Measurements from ENCODE around the gene PC. TPM values are rescaled to one million over a fixed set of nuclear protein-coding genes. Genes with fewer than 3 reads are reported as not detected.

Gene PC
- polyA plus RNA-seq, 3 donors from 2014 or later, result 3.7 to 4.2 TPM; not detected in 1

DNA sequence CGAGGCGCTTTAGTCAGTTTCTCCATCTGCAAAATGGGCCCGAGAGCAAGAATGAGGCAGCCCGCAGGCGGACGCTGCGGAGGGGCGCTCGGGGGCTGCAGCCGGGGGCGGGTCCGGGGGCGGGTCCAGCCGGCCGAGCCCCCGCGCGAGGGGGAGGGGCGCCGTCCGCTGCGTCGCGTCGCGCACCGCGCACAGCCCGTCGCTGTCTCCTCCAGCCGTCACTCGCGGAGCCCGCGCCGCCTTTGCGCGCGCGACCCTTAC, 282 bp downstream of the PC start:
- peak overlapping the region; percentile 90 to 95 (median 91) for H3K4me3 Mint-ChIP-seq
- no peaks in the 10 kb centered on the region for H3K9me3 Mint-ChIP-seq
- peaks cover 7 to 12% (median 10%) of the 10 kb centered on the region in 3 donors for H3K27me3 Mint-ChIP-seq (ENCODE audit: low read depth in 3 of 3)
- peaks cover 16 to 19% of the 10 kb centered on the region in 2 donors for H3K4me1 Mint-ChIP-seq
- peak overlapping the region in 4 of 6 donors; percentile 84 to 92 (median 88) for H3K27ac Mint-ChIP-seq
- no peak for DNase-seq
- H3K36me3 Mint-ChIP-seq, result no peaks in the 10 kb centered on the region

DNA sequence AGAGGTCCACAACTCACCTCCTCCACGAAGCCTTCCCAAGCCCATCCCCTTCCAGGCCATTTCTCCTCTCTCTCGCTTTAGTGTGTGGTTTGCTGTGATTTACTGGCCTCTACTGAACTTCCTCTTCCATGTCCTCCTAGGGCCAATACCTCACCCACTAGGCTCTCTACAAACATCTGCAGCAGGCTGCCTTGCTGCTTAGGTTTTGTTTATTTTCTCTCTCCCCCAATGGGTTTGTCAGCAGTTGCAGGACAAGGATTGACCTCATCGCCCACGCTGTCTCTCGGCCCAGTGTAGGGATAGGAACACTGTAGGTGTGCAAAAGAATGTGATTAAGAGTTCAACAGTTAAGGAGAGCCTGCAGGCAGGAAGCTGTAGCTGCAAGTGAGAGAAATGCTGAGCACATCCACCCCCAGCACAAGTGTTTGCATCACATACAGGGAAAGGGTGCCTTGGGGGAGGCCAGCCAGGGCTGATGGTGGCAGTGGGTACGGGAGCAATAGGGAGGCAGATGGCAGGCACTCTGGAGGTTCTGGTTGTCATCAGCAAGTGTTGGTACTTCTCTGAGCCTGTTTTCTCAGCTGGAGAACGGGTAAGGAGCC, 1.4 kb downstream of the PC start:
- no peaks in the 10 kb centered on the region for H3K36me3 Mint-ChIP-seq
- H3K27me3 Mint-ChIP-seq (ENCODE audit: low read depth in 3 of 3), result peaks cover 7 to 12% (median 10%) of the 10 kb centered on the region in 3 donors
- peak overlapping the region; percentile 63 to 82 (median 74) for H3K4me3 Mint-ChIP-seq
- no peaks in the 10 kb centered on the region for H3K9me3 Mint-ChIP-seq
- DNase-seq, result no peak
- H3K4me1 Mint-ChIP-seq, result peaks cover 16 to 19% of the 10 kb centered on the region in 2 donors
- peak overlapping the region in 3 of 6 donors; percentile 4 to 58 (median 51) for H3K27ac Mint-ChIP-seq

DNA sequence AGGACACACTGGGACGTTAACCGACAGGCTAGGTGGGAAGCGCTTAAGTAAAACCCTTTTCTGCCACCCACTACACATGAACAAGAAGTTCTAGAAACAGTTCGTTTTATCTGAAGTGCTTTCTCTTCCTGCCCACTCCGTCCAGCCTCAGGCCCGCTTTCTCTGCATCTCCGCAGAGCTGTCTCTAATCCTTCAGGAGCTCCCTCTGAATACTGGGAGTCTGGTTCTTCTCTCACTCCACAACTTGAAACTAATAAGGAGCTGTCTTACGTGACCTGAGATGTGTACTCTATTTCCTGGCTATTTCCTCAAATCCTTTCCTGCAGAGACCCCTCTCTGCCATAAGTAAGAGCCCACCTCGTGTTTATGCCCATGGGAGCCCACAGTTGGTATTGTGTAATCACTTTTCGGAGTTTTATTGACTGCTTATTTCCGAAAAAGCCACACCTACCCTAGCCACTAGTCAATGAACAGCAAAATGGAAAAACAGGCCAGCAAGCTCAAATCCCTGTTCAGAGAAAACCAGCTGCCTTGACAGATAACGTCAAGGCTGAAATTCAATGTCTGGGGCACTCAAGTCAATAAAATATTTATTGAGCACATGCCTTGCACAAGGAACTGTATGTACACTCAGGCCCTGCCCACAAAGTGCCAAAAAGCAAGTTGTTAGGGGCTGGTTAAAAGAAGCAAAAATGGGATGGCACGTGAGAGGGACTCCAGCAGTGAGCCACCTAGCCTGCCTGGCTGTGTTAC, 4.9 kb downstream of the PC start:
- Mint-ChIP-seq H3K27ac (no peak overlapping the region), H3K27me3 (ENCODE audit: low read depth in 3 of 3) (peaks cover 2 to 11% (median 4%) of the 10 kb centered on the region in 3 donors), H3K4me1 (peaks cover 3 to 10% of the 10 kb centered on the region in 2 donors), H3K4me3 (no peak overlapping the region), H3K36me3 (no peaks in the 10 kb centered on the region), H3K9me3 (no peaks in the 10 kb centered on the region)
- no peak for DNase-seq

DNA sequence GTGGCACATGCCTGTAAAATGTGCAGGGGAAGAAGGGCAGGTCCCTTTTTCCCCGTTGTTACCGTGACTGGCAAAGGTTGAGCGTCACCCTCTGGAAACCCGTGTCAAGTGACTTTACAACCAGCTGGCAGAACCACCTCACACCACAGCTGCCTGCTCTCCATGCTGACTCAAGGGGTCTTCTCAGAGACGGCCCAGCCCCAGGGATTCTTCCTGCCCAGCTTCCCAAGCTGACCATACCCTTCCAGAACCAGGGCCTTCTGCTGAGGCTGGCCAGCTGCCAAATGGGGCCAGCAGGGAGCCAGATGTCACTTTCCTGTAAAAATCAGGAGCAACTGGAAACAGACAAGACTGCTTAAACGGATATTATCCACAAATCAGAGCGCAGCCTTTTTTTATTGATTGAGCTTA, 6.3 kb downstream of the PC start:
- H3K27me3 Mint-ChIP-seq (ENCODE audit: low read depth in 3 of 3), result peaks cover 0 to 8% (median 2%) of the 10 kb centered on the region in 3 donors
- no peak overlapping the region for H3K4me3 Mint-ChIP-seq
- H3K4me1 Mint-ChIP-seq, result peaks cover 0 to 4% of the 10 kb centered on the region in 2 donors
- DNase-seq, result no peak
- no peaks in the 10 kb centered on the region for H3K9me3 Mint-ChIP-seq
- H3K27ac Mint-ChIP-seq, result no peak overlapping the region
- H3K36me3 Mint-ChIP-seq, result no peaks in the 10 kb centered on the region

DNA sequence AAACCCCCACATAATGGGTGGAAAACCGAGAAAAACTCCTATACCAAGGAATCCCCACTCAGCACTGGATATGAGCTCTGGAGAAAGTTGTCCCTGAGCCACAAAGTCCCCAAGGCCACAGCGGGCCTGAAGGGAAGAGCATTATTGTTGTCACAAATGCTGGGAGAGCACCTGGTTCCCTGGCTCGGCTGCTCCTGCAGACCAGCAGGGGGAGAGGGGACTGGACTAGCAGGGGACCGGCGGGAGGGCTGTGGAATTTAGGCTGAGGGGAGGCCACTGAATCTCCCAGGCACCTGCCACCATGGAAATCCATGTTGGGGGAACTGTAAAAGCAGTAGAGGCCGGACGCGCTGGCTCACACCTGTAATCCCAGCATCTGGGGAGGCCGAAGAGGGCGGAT, 7.0 kb downstream of the PC start:
- H3K4me1 Mint-ChIP-seq, result no peaks in the 10 kb centered on the region
- no peak overlapping the region for H3K4me3 Mint-ChIP-seq
- peaks cover 0 to 5% (median 2%) of the 10 kb centered on the region in 3 donors for H3K27me3 Mint-ChIP-seq (ENCODE audit: low read depth in 3 of 3)
- no peak for DNase-seq
- no peaks in the 10 kb centered on the region for H3K36me3 Mint-ChIP-seq
- no peak overlapping the region for H3K27ac Mint-ChIP-seq
- H3K9me3 Mint-ChIP-seq, result no peaks in the 10 kb centered on the region

DNA sequence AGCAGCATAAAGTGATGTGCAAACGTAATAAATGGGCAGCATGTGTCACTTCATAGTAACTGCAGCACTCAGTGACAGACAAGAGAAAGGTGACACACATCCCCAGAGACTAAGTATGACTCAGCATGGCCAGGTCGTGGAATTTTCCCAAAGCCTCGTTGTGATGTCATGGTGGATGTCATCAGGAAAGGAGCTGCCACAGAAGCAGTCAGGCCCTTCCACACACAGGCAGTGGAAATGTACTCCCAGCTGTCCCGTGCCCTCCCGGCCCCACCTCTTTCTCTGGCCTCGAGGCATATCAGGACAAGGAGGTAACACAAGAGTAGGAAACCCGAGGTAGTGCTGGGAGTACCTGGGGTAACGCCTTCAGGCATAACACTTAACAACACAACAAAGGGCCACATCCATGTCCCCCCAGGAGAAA, 8.1 kb downstream of the PC start:
- no peaks in the 10 kb centered on the region for H3K4me1 Mint-ChIP-seq
- H3K36me3 Mint-ChIP-seq, result no peaks in the 10 kb centered on the region
- no peak overlapping the region for H3K4me3 Mint-ChIP-seq
- H3K9me3 Mint-ChIP-seq, result no peaks in the 10 kb centered on the region
- no peak for DNase-seq
- H3K27me3 Mint-ChIP-seq (ENCODE audit: low read depth in 3 of 3), result peaks cover 0 to 4% (median 2%) of the 10 kb centered on the region in 3 donors
- H3K27ac Mint-ChIP-seq, result no peak overlapping the region

DNA sequence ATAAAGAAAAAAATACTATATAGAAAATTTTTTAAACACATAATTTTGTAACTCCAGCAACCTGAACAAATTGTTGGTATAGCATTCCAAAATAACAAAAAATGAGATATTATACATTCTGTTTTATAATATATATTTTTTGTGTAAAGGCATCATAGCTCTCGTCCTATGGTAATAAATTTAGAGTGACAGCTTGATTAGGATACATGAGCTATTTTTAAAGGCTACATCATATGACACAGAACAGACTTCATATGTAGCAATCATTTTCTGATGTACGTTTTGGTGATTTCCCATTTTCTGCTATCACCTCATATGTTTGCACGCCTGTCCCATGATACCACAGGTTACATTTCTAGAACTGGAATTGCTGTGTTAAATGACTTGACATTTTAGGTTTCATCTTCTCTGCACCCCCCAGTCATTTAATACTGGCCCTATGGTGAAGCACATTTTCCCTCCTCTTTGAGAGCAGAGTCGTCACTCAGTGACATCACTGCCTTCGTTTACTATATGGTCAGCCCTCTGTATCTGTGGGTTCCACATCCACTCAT, 19.5 kb downstream of the PC start:
- Mint-ChIP-seq H3K4me1 (no peaks in the 10 kb centered on the region), H3K27me3 (ENCODE audit: low read depth in 3 of 3) (peaks cover 0 to 5% (median 2%) of the 10 kb centered on the region in 3 donors), H3K36me3 (no peaks in the 10 kb centered on the region), H3K27ac (no peak overlapping the region), H3K9me3 (no peaks in the 10 kb centered on the region), H3K4me3 (no peak overlapping the region)
- DNase-seq, result no peak

DNA sequence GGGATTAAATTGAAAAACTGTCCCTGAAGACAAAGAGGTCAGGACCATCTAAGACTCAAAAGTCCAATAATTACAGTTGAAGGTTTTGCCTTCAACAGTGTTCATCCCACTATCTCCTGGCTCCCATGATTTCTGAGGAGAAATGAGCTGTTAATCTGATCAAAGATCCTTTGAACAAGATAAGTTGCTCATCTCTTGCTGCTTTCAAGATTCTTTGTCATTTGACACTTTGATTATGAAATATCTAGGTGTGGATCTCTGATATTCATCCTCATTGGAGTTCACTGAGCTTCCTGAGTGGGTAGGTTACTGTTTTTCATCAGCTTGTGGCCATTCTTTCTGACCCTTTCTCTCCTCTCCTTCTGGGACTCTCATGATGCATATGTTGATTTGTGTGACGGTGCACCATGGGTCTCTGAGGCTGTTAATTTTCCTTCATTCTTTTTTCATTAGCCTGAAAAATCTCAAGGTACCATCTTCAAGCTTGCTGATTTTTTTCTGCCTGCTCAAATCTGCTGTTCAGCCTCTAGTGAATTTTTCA, 20.9 kb downstream of the PC start:
- no peaks in the 10 kb centered on the region for H3K4me1 Mint-ChIP-seq
- H3K27ac Mint-ChIP-seq, result no peak overlapping the region
- no peaks in the 10 kb centered on the region for H3K9me3 Mint-ChIP-seq
- H3K4me3 Mint-ChIP-seq, result no peak overlapping the region
- peaks cover 0 to 5% (median 2%) of the 10 kb centered on the region in 3 donors for H3K27me3 Mint-ChIP-seq (ENCODE audit: low read depth in 3 of 3)
- no peaks in the 10 kb centered on the region for H3K36me3 Mint-ChIP-seq
- no peak for DNase-seq

DNA sequence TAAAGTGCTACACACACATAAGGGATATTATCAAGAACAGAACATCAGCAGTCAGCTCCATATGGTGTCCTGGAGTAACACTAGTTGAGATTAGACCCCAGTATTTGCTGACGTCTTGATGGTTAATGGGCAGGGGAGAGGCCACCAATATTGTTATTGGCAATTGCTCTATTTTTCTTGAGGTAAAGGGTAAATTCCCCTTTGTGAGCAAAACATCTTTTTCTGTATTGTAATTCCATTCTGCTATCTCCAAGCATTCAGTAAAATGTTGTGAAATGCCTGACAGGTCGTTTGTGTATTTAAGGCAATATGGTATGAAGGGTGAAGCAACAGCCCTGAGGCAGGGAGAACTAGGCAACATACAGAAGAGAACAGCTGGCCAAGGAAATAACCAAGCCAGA, 21.9 kb downstream of the PC start:
- Mint-ChIP-seq H3K9me3 (no peaks in the 10 kb centered on the region), H3K27ac (no peak overlapping the region), H3K4me1 (no peaks in the 10 kb centered on the region), H3K36me3 (no peaks in the 10 kb centered on the region), H3K4me3 (no peak overlapping the region), H3K27me3 (ENCODE audit: low read depth in 3 of 3) (peaks cover 0 to 5% (median 2%) of the 10 kb centered on the region in 3 donors)
- no peak for DNase-seq

DNA sequence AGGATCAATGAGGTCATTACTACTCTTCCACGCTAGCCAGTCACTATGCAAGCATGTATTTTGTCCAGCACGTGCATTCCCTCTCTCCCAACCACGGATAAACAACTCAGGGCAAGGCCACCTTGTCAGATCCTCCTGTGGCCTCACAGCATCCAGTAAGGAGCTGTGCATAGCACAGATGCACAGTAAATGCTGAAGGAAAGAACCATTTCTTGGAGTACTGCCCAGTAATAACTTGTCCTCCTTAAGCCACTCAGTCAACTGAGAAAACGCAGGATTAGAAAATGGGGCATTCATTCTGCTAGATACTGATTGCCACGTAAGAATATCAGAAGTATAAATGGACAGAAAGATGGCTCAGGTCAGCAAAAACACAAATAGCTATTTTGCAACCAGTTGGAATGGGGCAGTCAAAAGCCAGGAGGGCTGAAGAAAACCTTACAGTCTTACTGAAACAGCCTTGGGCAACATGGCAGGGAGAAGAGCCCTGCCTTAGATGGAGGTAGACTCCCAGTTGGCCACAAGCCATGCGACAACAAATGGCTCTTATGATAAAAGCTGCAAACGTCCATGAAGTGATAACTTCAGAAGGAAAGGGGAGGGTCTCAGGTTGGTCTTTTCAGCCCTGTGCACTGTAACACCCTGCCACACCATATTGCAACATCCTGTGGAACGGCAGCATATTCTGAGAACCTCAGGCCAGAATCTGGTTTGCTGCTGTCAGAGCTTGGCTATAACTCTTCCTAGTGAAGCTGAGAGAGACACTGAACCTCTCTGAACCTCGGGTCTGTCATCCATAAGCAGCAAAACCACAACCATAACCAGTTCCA, 23.0 kb downstream of the PC start:
- no peaks in the 10 kb centered on the region for H3K9me3 Mint-ChIP-seq
- peaks cover 0 to 5% (median 2%) of the 10 kb centered on the region in 3 donors for H3K27me3 Mint-ChIP-seq (ENCODE audit: low read depth in 3 of 3)
- H3K4me1 Mint-ChIP-seq, result no peaks in the 10 kb centered on the region
- H3K36me3 Mint-ChIP-seq, result no peaks in the 10 kb centered on the region
- no peak for DNase-seq
- H3K4me3 Mint-ChIP-seq, result no peak overlapping the region
- H3K27ac Mint-ChIP-seq, result no peak overlapping the region

DNA sequence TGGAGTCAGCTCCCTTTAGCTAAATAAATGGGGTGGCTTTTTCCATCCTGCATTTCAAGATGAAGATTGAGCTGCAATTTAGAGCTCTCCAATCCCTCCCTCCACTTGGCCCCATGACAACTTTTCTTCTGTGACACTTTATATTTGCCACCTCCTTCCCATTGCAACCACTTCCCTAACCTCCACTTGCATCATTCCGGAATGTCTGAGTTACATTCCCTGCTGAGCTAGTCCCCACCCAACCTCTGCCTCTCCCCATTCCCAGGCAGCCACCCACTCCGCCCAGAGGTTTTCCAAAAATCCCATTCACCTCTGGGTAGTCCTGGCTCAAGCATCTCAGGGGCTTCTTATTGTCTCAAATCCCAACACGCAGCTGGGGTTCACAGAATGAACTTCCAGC, 24.7 kb downstream of the PC start:
- H3K9me3 Mint-ChIP-seq, result no peaks in the 10 kb centered on the region
- H3K27me3 Mint-ChIP-seq (ENCODE audit: low read depth in 3 of 3), result peaks cover 0 to 5% (median 2%) of the 10 kb centered on the region in 3 donors
- no peaks in the 10 kb centered on the region for H3K4me1 Mint-ChIP-seq
- H3K4me3 Mint-ChIP-seq, result no peak overlapping the region
- DNase-seq, result no peak
- no peaks in the 10 kb centered on the region for H3K36me3 Mint-ChIP-seq
- H3K27ac Mint-ChIP-seq, result no peak overlapping the region

DNA sequence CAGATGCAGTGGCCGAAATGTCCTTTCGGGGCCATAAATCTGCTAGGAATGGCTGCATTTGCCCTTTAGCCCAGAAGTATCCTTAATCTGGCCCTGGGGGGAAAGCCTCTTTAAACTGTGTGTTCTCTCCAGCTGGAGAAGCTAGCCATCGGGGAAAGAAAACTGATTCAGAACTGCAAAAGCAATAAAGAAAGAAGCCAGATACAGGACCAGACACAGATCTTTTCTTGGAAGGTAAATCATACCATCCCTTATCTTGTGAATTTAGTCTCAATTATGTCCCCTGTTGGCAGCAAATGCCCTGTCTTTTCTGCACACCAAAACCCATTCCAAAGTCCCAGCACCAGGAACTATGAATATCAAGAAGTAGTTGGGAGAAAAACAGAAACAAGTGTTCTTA, 25.6 kb downstream of the PC start:
- DNase-seq, result no peak
- Mint-ChIP-seq H3K27me3 (ENCODE audit: low read depth in 3 of 3) (peaks cover 0 to 2% (median 2%) of the 10 kb centered on the region in 3 donors), H3K4me1 (no peaks in the 10 kb centered on the region), H3K9me3 (no peaks in the 10 kb centered on the region), H3K4me3 (no peak overlapping the region), H3K27ac (no peak overlapping the region), H3K36me3 (no peaks in the 10 kb centered on the region)

DNA sequence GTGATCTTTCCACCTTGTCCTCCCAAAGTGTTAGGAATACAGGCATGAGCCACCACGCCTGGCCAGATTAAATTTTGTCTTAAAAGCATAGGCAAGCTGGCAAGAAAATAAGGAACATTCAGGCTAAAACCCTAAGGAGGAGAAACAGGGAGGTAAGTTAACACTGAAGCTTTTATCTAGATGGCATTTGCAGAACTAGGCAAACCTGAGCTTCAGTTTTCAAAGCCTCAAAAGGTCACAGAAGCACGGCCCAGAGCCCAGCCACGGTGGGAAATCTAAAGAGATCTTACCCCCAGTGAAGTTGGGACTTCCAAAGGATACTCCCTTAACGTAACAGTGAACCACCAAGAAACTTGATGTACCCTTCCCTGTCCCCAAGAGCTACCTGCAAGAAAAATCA, 28.4 kb downstream of the PC start:
- no peaks in the 10 kb centered on the region for H3K9me3 Mint-ChIP-seq
- DNase-seq, result no peak
- no peaks in the 10 kb centered on the region for H3K36me3 Mint-ChIP-seq
- peaks cover 0 to 2% (median under 1%) of the 10 kb centered on the region in 3 donors for H3K27me3 Mint-ChIP-seq (ENCODE audit: low read depth in 3 of 3)
- H3K27ac Mint-ChIP-seq, result no peak overlapping the region
- H3K4me3 Mint-ChIP-seq, result no peak overlapping the region
- H3K4me1 Mint-ChIP-seq, result no peaks in the 10 kb centered on the region

DNA sequence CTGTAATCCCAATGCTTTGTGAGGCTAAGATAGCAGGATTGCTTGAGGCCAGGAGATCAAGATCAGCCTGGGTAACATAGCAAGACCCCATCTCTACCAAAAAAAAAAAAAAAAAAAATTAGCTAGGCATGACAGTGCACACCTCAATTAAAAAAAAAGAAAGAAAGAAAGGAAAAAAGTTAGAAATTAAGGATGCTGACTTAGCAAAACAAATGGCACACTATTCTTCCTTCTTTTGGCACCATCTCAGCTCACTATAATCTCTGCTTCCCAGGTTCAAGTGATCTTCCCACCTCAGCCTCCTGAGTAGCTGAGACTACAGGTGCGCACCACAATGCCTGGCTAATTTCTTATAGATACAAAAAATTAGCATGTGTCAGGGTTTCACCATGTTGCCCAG, 33.9 kb downstream of the PC start:
- H3K9me3 Mint-ChIP-seq, result no peaks in the 10 kb centered on the region
- H3K4me1 Mint-ChIP-seq, result no peaks in the 10 kb centered on the region
- no peak for DNase-seq
- H3K36me3 Mint-ChIP-seq, result peaks cover 0 to 2% (median 0%) of the 10 kb centered on the region in 3 donors
- no peak overlapping the region for H3K27ac Mint-ChIP-seq
- H3K4me3 Mint-ChIP-seq, result no peak overlapping the region
- H3K27me3 Mint-ChIP-seq (ENCODE audit: low read depth in 3 of 3), result peaks cover 0 to 6% (median 3%) of the 10 kb centered on the region in 3 donors

Measured in immature natural killer cell (primary cell).